Stimulated activated CD4-positive, alpha-beta T cell treated with anti-CD3 and anti-CD28 coated beads, Interleukin-4, amount 100 ng/mL, for 48 hours (primary cell): Measurements from ENCODE around the gene SSX2.
"Not testable (repeated sequence)": the region's sequence is repeated elsewhere in the genome, so short reads cannot be mapped to it uniquely, and the experiment has no call there.

ENCODE experiments used
- DNase-seq, 2 donors: peaks; one replicate each; pipeline ENCODE4 v3.0.0-alpha.2; 2020; ENCODE audit warnings: low read depth in 2 of 2

Gene SSX2

GRCh38 chrX:52707078-52707477 lies at the start of gene SSX2:
TSS of gene SSX2 (minus strand) at chrX:52707178. CDS start at chrX:52705749, 1,429 bp downstream.
- not testable (repeated sequence) for DNase-seq

DNA sequence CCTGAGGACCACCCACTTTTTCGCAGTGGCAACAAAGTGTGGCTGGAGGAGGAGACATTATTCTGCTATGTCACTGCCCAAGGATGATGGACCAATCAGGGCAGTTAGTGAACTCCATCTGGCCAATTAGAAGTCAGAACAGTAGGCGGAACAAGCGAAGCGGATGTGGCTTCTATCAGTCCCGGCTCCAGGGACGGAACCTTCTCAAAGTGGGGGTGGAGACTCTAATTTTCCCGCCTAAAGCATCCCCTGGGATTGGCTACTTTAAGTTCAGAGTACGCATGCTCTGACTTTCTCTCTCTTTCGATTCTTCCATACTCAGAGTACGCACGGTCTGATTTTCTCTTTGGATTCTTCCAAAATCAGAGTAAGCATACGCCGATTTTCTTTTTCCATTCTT lies 44.0 kb upstream of the SSX2 start, which contains the start of gene SSX2B:
SSX2B (plus strand) TSS at position 301 of the 400 bp plus-strand sequence. CDS start 1,429 bp downstream, outside the sequence.
- DNase-seq: not testable (repeated sequence)

GRCh38 chrX:52692034-52692433 lies 14.9 kb downstream of the SSX2 start:
- not testable (repeated sequence) for DNase-seq

DNA sequence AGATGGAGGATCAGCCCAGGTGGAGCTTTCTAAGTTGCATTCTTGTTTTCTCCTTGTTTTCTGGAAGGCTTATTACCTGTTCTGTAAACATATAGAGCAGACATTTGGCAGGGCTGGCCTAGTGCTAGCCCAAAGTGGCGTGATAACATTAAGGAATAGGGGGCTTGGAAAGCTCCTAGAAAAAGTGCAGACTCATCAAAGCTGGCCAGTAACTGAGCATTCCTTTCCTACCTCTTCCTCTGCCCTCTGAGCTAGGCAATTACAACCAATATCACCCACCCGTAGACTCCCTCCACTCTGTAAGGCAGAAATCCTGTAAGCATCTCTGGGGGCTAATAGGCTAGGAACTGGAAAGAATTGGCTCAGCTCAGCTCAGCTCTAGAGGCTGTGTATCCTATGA lies 44.8 kb downstream of the SSX2 start:
- not testable (repeated sequence) for DNase-seq

DNA sequence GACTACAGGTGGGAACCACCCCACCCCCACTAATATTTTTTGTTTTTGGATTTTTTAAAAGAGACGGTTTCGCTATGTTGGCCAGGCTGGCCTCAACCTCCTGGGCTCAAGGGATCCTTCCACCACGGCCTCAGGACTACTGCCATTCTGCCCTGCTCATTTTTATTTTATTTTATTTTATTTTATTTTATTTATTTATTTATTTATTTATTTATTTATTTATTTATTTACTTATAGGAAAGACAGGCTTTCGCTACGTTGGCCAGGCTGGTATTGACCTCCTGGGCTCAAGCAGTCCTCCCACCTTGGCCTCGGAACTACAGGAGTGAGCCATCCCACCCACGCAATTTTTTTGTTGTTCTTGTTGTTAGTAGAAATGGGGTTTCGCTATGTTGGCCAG lies 51.5 kb downstream of the SSX2 start:
- not testable (repeated sequence) for DNase-seq

DNA sequence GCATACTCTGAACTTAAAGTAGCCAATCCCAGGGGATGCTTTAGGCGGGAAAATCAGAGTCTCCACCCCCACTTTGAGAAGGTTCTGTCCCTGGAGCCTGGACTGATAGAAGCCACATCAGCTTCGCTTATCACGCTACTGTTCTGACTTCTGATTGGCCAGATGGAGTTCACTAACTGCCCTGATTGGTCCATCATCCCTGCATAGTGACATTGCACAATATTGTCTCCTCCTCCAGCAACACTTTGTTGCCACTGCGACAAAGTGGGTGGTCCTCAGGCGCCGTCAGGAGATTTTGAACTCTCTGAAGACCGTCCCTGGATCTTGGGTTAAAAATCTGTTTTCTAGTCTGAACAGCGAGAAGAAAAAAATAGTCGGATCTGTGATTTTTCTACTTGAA lies 52.2 kb downstream of the SSX2 start, which contains the start of gene SSX7:
SSX7 (minus strand) TSS at position 101 of the 400 bp plus-strand sequence. CDS start 1,428 bp downstream, outside the sequence.
- DNase-seq: not testable (repeated sequence)

GRCh38 chrX:52650676-52651075 lies 56.3 kb downstream of the SSX2 start:
- DNase-seq: not testable (repeated sequence)

DNA sequence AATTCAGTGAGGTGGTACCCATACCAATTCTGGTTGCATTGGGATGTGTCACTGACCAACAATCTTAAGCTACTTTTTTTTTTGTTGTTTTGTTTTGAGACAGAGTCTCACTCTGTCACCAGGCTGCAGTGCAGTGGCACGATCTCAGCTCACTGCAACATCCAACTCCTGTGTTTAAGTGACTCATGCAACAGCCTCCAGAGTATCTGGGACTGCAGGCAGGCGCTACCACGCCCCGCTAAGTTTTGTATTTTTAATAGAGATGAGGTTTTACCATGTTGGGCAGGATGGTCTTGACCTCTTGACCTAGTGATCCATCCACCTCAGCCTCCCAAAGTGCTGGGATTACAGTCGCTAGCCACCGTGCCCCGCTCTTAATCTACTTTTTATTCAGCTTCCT lies 58.0 kb downstream of the SSX2 start:
- not testable (repeated sequence) for DNase-seq
